ENCODE data around the gene EGFL7.

- TF ChIP-seq CTCF (conservative IDR thresholded peaks at IDR 0.05 in 1 of 2, IDR thresholded peaks at IDR 0.05 in 1 of 2; ENCODE audit: low read depth in 1 of 2, low read length in 2 of 2) (no peak), EZH2 (IDR thresholded peaks at IDR 0.05; ENCODE audit: low read length, missing control alignments) (no peak)
Measured at GRCh38 chr9:136626740-136627642, 35.7 kb upstream of the EGFL7 start.

Data from fibroblast of lung (primary cell).